ENCODE data around the gene LHX4.

- no peak for TF ChIP-seq ZNF70 (CRISPR knock-in tag; IDR thresholded peaks at IDR 0.05)
- TF ChIP-seq PATZ1 (CRISPR knock-in tag; IDR thresholded peaks at IDR 0.05; ENCODE audit: borderline replicate concordance): no peak
- no peak for TF ChIP-seq ARNTL (CRISPR knock-in tag; IDR thresholded peaks at IDR 0.05; ENCODE audit: borderline replicate concordance, low read depth)
These were observed 58.1 kb downstream of the LHX4 start for GRCh38 chr1:180287988-180288705.
